Panc1 (cell line): ENCODE data around the gene CACNG3.
A peak's percentile ranks its signal among the peaks of the same experiment; 100 is the strongest.

Experiments used
- SIN3A ChIP-seq: IDR thresholded peaks from 2 replicates; pipeline ENCODE4 v1.6.1; 2012; ENCODE audit warnings: low read depth, mild to moderate bottlenecking, low read length, moderate library complexity, borderline replicate concordance; ENCODE audit not compliant: insufficient read depth
- TCF7L2 ChIP-seq: IDR thresholded peaks from 2 replicates; pipeline ENCODE4 v1.6.1; 2011; ENCODE audit warnings: mild to moderate bottlenecking, low read depth, low read length, inconsistent platforms
- TF ChIP-seq, protein P1 (sequence below): fragments of 450-650 bp; IDR thresholded peaks from 2 replicates; pipeline ENCODE4 v1.5.1; 2017; ENCODE audit warnings: mild to moderate bottlenecking

DNA sequence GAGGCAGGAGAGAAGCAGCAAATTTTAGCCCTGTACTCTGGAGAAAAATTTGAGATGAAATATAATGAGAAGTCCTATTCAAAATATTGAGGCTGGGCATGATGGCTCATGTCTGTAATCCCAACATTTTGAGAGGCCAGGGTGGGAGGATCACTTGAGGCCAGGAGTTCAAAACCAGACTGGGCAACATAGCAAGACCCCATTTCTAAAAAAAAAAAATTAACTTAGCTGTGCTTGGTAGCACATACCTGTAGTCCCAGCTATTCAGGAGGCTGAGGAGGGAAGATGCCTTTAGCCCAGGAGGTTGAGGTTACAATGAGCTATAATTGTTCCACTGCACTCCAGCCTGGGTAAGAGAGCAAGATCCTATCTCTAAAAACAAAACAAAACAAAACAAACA lies 103.4 kb downstream of the CACNG3 start:
- TF ChIP-seq, protein P1, sequence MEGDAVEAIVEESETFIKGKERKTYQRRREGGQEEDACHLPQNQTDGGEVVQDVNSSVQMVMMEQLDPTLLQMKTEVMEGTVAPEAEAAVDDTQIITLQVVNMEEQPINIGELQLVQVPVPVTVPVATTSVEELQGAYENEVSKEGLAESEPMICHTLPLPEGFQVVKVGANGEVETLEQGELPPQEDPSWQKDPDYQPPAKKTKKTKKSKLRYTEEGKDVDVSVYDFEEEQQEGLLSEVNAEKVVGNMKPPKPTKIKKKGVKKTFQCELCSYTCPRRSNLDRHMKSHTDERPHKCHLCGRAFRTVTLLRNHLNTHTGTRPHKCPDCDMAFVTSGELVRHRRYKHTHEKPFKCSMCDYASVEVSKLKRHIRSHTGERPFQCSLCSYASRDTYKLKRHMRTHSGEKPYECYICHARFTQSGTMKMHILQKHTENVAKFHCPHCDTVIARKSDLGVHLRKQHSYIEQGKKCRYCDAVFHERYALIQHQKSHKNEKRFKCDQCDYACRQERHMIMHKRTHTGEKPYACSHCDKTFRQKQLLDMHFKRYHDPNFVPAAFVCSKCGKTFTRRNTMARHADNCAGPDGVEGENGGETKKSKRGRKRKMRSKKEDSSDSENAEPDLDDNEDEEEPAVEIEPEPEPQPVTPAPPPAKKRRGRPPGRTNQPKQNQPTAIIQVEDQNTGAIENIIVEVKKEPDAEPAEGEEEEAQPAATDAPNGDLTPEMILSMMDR = 0 out of 2 replicates have a peak, but pooled peaks have one; percentile 6
- TF ChIP-seq SIN3A = no peak
- TF ChIP-seq TCF7L2 = no peak
